K562 (cell line): Measurements from ENCODE around the gene FTL. TPM values are rescaled to one million over a fixed set of nuclear protein-coding genes. Genes with fewer than 3 reads are reported as not detected.
A peak's percentile ranks its signal among the peaks of the same experiment; 100 is the strongest.

Experiments used
- BHLHE40 ChIP-seq: IDR thresholded peaks from 2 replicates; pipeline ENCODE4 v1.6.1; 2011; ENCODE audit warnings: low read length, improper control_type of control experiment
- CBX5 ChIP-seq: IDR thresholded peaks from 2 replicates; pipeline ENCODE4 v1.6.1; 2014; ENCODE audit warnings: low read depth, borderline replicate concordance
- MAZ ChIP-seq, 2 experiments: fragments of 450-650 bp in 1 of 2; sonication (generic) in 1 of 2; formaldehyde crosslinking; IDR thresholded peaks in 1 of 2; conservative IDR thresholded peaks in 1 of 2; 2 replicates each; pipeline versions ENCODE4 v1.4.0 to v1.5.0; 2020; ENCODE audit warnings: mild to moderate bottlenecking in 1 of 2, missing genetic modification reagents in 1 of 2
- NELFE ChIP-seq: IDR thresholded peaks from 2 replicates; pipeline ENCODE4 v1.6.1; 2011; ENCODE audit warnings: mild to moderate bottlenecking; ENCODE audit not compliant: insufficient read depth, insufficient read length
- PHF21A ChIP-seq: fragments of 450-650 bp; IDR thresholded peaks from 2 replicates; pipeline ENCODE4 v1.6.1; 2017; ENCODE audit warnings: low read depth, borderline replicate concordance
- RBFOX2 ChIP-seq: fragments of 200-400 bp; formaldehyde crosslinking; IDR thresholded peaks from 2 replicates; pipeline ENCODE4 v1.6.1; 2017; ENCODE audit warnings: low read depth, mild to moderate bottlenecking, low read length, moderate library complexity
- polyA plus RNA-seq, 8 experiments: library from polyadenylated mRNA; depleted of rRNA in 4 of 8; stranded (reverse) in 5 of 8; unstranded in 3 of 8; fragments of >200 nt; fragmentation: Nextera tagmentation in 2 of 8; fragmentation: Illumina TruSeq in 1 of 8; extraction: Ambion mirVana in 2 of 8; extraction: Trizol in 1 of 8; gene quantifications; 2 replicates each; pipeline versions ENCODE4 v1.2.1 to v1.2.3, GENCODE V29; 2011 to 2014; ENCODE audit warnings: inconsistent platforms in 1 of 8, missing spikeins in 1 of 8
- total RNA-seq, 7 experiments: library from RNA; depleted of rRNA in 6 of 7; stranded (reverse); fragments of >200 nt in 6 of 7; fragmentation: Illumina TruSeq in 2 of 7; extraction: Trizol in 2 of 7; gene quantifications; 2 replicates each; pipeline versions ENCODE4 v1.2.1 to v1.2.3, GENCODE V29; 2011 to 2021; ENCODE audit warnings: low replicate concordance in 1 of 7
- TF ChIP-seq, protein P1 (sequence below), 2 experiments: fragments of 450-650 bp in 1 of 2; sonication (generic) in 1 of 2; formaldehyde crosslinking in 1 of 2; IDR thresholded peaks; 2 replicates each; pipeline versions ENCODE4 v1.7.1 to v1.9.0; 2016 to 2022; ENCODE audit warnings: inconsistent platforms in 1 of 2, mild to moderate bottlenecking in 1 of 2, missing genetic modification reagents in 1 of 2
- TF ChIP-seq, protein P2 (sequence below): sonication (generic); formaldehyde crosslinking; IDR thresholded peaks from 2 replicates; pipeline ENCODE4 v1.8.0; 2022; ENCODE audit warnings: mild to moderate bottlenecking, missing genetic modification reagents, borderline replicate concordance
- TF ChIP-seq, protein P3 (sequence below): sonication (generic); formaldehyde crosslinking; IDR thresholded peaks from 2 replicates; pipeline ENCODE4 v1.8.0; 2022; ENCODE audit warnings: missing genetic modification reagents, mild to moderate bottlenecking, borderline replicate concordance
- TF ChIP-seq, protein P4 (sequence below): sonication (generic); formaldehyde crosslinking; IDR thresholded peaks from 2 replicates; pipeline ENCODE4 v1.8.0; 2022; ENCODE audit warnings: missing genetic modification reagents, mild to moderate bottlenecking, moderate library complexity, borderline replicate concordance

Gene FTL
- total and polyA plus RNA-seq, 9 of the 15 experiments (the other 6 are each of a cell fraction or from before 2014, with no cell fraction given), result 1,231 to 27,415 (median 3,965) TPM

DNA sequence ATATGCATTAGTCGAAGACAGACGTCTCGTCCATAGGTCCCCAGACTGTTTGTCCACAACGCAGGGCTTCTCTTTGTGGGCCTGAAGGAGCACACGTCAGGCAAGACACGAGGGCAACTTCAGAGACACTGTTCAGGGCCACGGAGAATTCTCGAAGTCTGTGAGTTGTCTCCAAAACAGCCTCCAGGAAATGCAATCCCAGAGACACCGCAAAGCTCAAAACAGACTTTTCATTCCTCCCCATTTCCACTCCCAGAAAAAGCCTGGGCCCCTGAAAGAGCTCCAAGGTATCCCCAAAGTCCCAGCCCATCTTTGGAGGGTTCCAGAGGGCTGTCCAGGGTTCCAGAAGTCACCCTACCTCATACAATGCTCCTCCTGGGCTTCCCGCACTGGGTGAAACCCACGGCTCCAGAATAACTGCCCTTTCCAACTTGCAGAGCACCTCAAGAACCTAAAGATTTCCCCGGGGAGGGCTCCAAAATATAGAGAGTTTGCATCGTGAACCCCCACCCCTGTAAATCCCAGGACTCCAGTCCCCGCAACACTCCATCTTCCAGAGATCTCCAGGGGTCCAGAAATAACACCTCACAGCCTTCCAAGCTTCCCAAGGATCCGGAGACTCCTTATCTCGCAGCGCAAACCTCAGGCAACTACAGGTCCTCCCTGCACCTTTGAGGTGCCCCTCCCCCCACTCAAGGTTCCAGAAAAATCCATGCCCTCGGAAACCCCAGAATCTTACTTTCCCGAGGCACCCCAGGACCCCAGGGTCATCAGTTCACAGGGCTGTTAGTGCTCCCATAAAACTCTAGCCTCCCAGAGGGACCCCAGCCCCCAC is 687 bp upstream of the FTL start (continued):
- TF ChIP-seq, protein P1, sequence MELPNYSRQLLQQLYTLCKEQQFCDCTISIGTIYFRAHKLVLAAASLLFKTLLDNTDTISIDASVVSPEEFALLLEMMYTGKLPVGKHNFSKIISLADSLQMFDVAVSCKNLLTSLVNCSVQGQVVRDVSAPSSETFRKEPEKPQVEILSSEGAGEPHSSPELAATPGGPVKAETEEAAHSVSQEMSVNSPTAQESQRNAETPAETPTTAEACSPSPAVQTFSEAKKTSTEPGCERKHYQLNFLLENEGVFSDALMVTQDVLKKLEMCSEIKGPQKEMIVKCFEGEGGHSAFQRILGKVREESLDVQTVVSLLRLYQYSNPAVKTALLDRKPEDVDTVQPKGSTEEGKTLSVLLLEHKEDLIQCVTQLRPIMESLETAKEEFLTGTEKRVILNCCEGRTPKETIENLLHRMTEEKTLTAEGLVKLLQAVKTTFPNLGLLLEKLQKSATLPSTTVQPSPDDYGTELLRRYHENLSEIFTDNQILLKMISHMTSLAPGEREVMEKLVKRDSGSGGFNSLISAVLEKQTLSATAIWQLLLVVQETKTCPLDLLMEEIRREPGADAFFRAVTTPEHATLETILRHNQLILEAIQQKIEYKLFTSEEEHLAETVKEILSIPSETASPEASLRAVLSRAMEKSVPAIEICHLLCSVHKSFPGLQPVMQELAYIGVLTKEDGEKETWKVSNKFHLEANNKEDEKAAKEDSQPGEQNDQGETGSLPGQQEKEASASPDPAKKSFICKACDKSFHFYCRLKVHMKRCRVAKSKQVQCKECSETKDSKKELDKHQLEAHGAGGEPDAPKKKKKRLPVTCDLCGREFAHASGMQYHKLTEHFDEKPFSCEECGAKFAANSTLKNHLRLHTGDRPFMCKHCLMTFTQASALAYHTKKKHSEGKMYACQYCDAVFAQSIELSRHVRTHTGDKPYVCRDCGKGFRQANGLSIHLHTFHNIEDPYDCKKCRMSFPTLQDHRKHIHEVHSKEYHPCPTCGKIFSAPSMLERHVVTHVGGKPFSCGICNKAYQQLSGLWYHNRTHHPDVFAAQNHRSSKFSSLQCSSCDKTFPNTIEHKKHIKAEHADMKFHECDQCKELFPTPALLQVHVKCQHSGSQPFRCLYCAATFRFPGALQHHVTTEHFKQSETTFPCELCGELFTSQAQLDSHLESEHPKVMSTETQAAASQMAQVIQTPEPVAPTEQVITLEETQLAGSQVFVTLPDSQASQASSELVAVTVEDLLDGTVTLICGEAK (IDR thresholded peaks at IDR 0.05), result no peak
- TF ChIP-seq, protein P1 (CRISPR knock-in tag; IDR thresholded peaks at IDR 0.05), result no peak
- no peak for TF ChIP-seq RBFOX2
- TF ChIP-seq PHF21A, result no peak
- TF ChIP-seq, protein P2, sequence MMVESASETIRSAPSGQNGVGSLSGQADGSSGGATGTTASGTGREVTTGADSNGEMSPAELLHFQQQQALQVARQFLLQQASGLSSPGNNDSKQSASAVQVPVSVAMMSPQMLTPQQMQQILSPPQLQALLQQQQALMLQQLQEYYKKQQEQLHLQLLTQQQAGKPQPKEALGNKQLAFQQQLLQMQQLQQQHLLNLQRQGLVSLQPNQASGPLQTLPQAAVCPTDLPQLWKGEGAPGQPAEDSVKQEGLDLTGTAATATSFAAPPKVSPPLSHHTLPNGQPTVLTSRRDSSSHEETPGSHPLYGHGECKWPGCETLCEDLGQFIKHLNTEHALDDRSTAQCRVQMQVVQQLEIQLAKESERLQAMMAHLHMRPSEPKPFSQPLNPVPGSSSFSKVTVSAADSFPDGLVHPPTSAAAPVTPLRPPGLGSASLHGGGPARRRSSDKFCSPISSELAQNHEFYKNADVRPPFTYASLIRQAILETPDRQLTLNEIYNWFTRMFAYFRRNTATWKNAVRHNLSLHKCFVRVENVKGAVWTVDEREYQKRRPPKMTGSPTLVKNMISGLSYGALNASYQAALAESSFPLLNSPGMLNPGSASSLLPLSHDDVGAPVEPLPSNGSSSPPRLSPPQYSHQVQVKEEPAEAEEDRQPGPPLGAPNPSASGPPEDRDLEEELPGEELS (CRISPR knock-in tag), result no peak
- no peak for TF ChIP-seq MAZ (CRISPR knock-in tag; conservative IDR thresholded peaks at IDR 0.05 in 1 of 2, IDR thresholded peaks at IDR 0.05 in 1 of 2)
- TF ChIP-seq NELFE, result no peak
- TF ChIP-seq, protein P3, sequence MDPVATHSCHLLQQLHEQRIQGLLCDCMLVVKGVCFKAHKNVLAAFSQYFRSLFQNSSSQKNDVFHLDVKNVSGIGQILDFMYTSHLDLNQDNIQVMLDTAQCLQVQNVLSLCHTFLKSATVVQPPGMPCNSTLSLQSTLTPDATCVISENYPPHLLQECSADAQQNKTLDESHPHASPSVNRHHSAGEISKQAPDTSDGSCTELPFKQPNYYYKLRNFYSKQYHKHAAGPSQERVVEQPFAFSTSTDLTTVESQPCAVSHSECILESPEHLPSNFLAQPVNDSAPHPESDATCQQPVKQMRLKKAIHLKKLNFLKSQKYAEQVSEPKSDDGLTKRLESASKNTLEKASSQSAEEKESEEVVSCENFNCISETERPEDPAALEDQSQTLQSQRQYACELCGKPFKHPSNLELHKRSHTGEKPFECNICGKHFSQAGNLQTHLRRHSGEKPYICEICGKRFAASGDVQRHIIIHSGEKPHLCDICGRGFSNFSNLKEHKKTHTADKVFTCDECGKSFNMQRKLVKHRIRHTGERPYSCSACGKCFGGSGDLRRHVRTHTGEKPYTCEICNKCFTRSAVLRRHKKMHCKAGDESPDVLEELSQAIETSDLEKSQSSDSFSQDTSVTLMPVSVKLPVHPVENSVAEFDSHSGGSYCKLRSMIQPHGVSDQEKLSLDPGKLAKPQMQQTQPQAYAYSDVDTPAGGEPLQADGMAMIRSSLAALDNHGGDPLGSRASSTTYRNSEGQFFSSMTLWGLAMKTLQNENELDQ, result 0 out of 2 replicates have a peak, but pooled peaks have one; percentile 18
- TF ChIP-seq, protein P4, sequence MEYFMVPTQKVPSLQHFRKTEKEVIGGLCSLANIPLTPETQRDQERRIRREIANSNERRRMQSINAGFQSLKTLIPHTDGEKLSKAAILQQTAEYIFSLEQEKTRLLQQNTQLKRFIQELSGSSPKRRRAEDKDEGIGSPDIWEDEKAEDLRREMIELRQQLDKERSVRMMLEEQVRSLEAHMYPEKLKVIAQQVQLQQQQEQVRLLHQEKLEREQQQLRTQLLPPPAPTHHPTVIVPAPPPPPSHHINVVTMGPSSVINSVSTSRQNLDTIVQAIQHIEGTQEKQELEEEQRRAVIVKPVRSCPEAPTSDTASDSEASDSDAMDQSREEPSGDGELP (CRISPR knock-in tag), result no peak
- no peak for TF ChIP-seq BHLHE40
- TF ChIP-seq CBX5, result no peak
